ENCODE results near the gene GRK2. TPM values are rescaled to one million over a fixed set of nuclear protein-coding genes. Genes with fewer than 3 reads are reported as not detected.

GRK2 gene
- total and polyA plus RNA-seq, 9 of the 15 experiments (the other 6 are each of a cell fraction or from before 2014, with no cell fraction given) = 0.24 to 95.8 (median 56.5) TPM

GRCh38 chr11:67278939-67279588 lies 12.8 kb downstream of the GRK2 start:
- peak overlapping the region in 1 of 2 experiments; percentile 93; a peak in 2 of 4 replicates for H3K9ac ChIP-seq (ENCODE audit: insufficient read depth in 1 of 2, low read depth in 2 of 2, low read length in 2 of 2)
- BruUV-seq (replicated peaks) = no TSS peak
- 98% methylated on average over 14 of the region's 14 CpGs for WGBS (ENCODE audit: insufficient coverage, low coverage, missing lambda C conversion rate)
- H4K20me1 ChIP-seq (replicated peaks; ENCODE audit: control insufficient read depth, insufficient read depth, low read length) = no peaks in the 10 kb centered on the region
- ATAC-seq (no peak), DNase-seq (ENCODE audit: extremely low read depth in 1 of 4, low spot score in 3 of 4) (no peak), FAIRE-seq (no peak)
- H3K9me1 ChIP-seq (ENCODE audit: control insufficient read depth, insufficient read depth, low read length) = no peaks in the 10 kb centered on the region
- POLR2A ChIA-PET = interaction anchor here (0.6 to 1.5 kb wide), 4 partner anchors 9 to 37 kb away, joined by 3 to 5 read pairs (median 4); partner anchors contain the start of gene ANKRD13D
- TF ChIP-seq POLR2G (IDR thresholded peaks at IDR 0.05; ENCODE audit: low read depth, low read length) (peak; percentile 6; the same call in 1 of the 2 replicates), ESRRA (IDR thresholded peaks at IDR 0.05; ENCODE audit: borderline replicate concordance, low read depth) (no peak)
- no peaks in the 10 kb centered on the region for H3K9me3 ChIP-seq (replicated peaks; ENCODE audit: control insufficient read depth, insufficient read depth, low read depth, low read length)
- H3K4me2 ChIP-seq (ENCODE audit: insufficient read depth, low read length) = no peak overlapping the region
- H3K36me3 ChIP-seq (ENCODE audit: control insufficient read depth, insufficient read depth, low read length) = peaks cover 87% of the 10 kb centered on the region; the same call in 2 of the 3 replicates
- CTCF ChIA-PET (ENCODE audit: low intra/inter-chr PET ratio) = no interaction called here
- no peak overlapping the region for H2AFZ ChIP-seq (ENCODE audit: low read depth, low read length)
- H3K4me3 ChIP-seq = no peak overlapping the region
- peaks cover 27 to 77% of the 10 kb centered on the region in 2 experiments for H3K4me1 ChIP-seq (replicated peaks in 1 of 2; ENCODE audit: control insufficient read depth in 2 of 2, insufficient read depth in 2 of 2, low read length in 2 of 2)
- peaks cover 53% of the 10 kb centered on the region for H3K79me2 ChIP-seq (ENCODE audit: control insufficient read depth, insufficient read depth, low read length)
- in situ Hi-C loops (cut with MboI) = loop anchor here (5.0 kb wide), 1 partner anchor 33 kb away; no protein-coding TSS in a partner anchor
- peak overlapping the region; percentile 95; the same call in 2 of the 3 replicates for H3K27ac ChIP-seq (ENCODE audit: extremely low read depth, low read depth, low read length)
- no peaks in the 10 kb centered on the region for H3K27me3 ChIP-seq (ENCODE audit: control insufficient read depth in 2 of 2, insufficient read depth in 2 of 2, low read length in 2 of 2)
- intact Hi-C loops (cut with micrococcal nuclease) = no loop called here

- Histone ChIP-seq H3K9me1 (ENCODE audit: control insufficient read depth, insufficient read depth, low read length) (no peaks in the 10 kb centered on the region), H3K27ac (ENCODE audit: extremely low read depth, low read depth, low read length) (no peak overlapping the region), H3K4me2 (ENCODE audit: insufficient read depth, low read length) (no peak overlapping the region), H3K4me3 (no peak overlapping the region), H3K36me3 (ENCODE audit: control insufficient read depth, insufficient read depth, low read length) (peaks cover 91% of the 10 kb centered on the region; the same call in 2 of the 3 replicates), H4K20me1 (replicated peaks; ENCODE audit: control insufficient read depth, insufficient read depth, low read length) (no peaks in the 10 kb centered on the region), H3K27me3 (ENCODE audit: control insufficient read depth in 2 of 2, insufficient read depth in 2 of 2, low read length in 2 of 2) (no peaks in the 10 kb centered on the region), H3K9me3 (replicated peaks; ENCODE audit: control insufficient read depth, insufficient read depth, low read depth, low read length) (no peaks in the 10 kb centered on the region), H3K4me1 (replicated peaks in 1 of 2; ENCODE audit: control insufficient read depth in 2 of 2, insufficient read depth in 2 of 2, low read length in 2 of 2) (peaks cover 27 to 73% of the 10 kb centered on the region in 2 experiments), H3K9ac (ENCODE audit: insufficient read depth in 1 of 2, low read depth in 2 of 2, low read length in 2 of 2) (peak overlapping the region in 1 of 2 experiments; percentile 93; a peak in 2 of 4 replicates), H2AFZ (ENCODE audit: low read depth, low read length) (no peak overlapping the region), H3K79me2 (ENCODE audit: control insufficient read depth, insufficient read depth, low read length) (peaks cover 46% of the 10 kb centered on the region)
- WGBS (ENCODE audit: insufficient coverage, low coverage, missing lambda C conversion rate) = 93% methylated on average over 15 of the region's 17 CpGs
- intact Hi-C loops (cut with micrococcal nuclease) (no loop called here), in situ Hi-C loops (cut with MboI) (loop anchor here (5.0 kb wide), 1 partner anchor 33 kb away; no protein-coding TSS in a partner anchor)
- ChIA-PET POLR2A (interaction anchor here (0.6 to 1.5 kb wide), 3 partner anchors 9 to 186 kb away, joined by 3 to 5 read pairs (median 3); partner anchors contain the start of gene ANKRD13D), CTCF (ENCODE audit: low intra/inter-chr PET ratio) (no interaction called here)
- ATAC-seq = no peak
- no peak for FAIRE-seq
- DNase-seq (ENCODE audit: extremely low read depth in 1 of 4, low spot score in 3 of 4) = no peak
- no TSS peak for BruUV-seq (replicated peaks)
- TF ChIP-seq CTBP1 (IDR thresholded peaks at IDR 0.05; ENCODE audit: borderline replicate concordance) (no peak), NR1H2 (CRISPR knock-in tag; IDR thresholded peaks at IDR 0.05) (no peak), SNIP1 (IDR thresholded peaks at IDR 0.05; ENCODE audit: low read depth) (no peak), ELF2 (CRISPR knock-in tag; IDR thresholded peaks at IDR 0.05) (no peak), MECOM (CRISPR knock-in tag; IDR thresholded peaks at IDR 0.05) (no peak), ZNF449 (CRISPR knock-in tag; IDR thresholded peaks at IDR 0.05) (no peak)
These were observed 13.5 kb downstream of the GRK2 start for GRCh38 chr11:67279589-67280340.

All from K562 (cell line).